Measurements from ENCODE around the gene RGSL1.
"Not testable (repeated sequence)": the region's sequence is repeated elsewhere in the genome, so short reads cannot be mapped to it uniquely, and the experiment has no call there.

The RGSL1 gene

DNA sequence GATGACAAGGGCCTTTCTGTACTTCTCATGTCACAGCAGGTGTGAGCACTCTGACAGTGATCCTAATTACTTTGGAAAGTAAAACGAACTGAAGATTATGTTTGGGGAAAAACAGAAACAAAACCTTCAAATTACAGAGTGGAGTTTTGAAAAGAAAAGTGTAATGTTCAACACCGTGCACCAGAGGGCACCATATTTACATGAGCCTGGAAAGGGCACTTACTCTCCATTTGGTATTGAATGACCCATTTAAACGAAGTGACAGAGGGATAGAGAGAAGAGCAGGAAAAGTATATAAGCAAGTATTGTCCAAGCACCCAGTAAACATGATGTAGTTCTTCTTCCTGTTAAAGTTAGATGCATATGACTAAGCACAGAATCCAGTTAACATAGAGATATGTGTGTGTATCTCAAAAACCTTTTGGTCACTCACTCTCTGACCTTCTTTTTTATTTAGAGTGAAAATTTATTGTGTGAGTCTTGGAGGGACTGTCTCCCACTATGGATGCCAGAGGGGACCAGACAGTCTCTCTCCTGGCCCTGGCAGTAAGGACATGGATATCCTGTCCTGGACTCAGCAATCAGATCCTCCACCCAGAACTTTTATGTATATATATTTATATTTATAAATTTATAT, 3.8 kb upstream of the RGSL1 start:
- DNase-seq (ENCODE audit: low spot score) = peak; percentile 38

DNA sequence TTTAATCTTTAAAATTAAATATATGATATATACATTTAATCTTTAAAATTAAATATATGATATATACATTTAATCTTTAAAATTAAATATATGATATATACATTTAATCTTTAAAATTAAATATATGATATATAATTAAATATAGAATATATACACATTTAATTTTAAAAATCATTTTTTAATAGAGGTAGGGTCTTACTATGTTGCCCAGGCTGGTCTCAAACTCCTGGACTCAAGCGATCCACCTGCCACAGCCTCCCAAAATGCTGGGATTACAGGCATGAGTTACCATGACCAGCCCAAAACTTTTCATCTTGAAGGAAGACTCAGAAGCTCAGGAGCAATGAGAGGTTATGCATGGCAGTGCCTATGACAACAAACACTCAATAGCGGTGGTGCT, 2.8 kb upstream of the RGSL1 start:
- DNase-seq (ENCODE audit: low spot score) = not testable (repeated sequence)

DNA sequence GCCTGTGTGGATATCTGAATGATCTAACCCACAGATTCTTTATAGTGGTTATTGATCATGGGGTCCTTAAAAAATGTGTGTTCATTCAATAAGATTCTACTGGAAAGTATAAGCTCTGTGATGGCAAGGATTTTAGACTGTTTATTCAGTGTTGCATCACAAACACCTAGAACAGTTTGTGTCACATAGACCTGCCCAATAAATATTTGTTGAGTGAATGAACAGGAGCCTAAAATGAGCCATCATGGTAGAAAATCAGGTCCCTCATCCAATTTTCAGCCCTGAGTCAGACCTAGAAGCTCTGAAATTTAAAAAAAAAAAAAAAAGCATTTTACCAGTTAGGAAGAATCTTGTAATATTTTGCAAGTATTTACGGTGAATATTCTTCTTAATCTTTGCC, 2.3 kb upstream of the RGSL1 start:
- DNase-seq (ENCODE audit: low spot score) = no peak

DNA sequence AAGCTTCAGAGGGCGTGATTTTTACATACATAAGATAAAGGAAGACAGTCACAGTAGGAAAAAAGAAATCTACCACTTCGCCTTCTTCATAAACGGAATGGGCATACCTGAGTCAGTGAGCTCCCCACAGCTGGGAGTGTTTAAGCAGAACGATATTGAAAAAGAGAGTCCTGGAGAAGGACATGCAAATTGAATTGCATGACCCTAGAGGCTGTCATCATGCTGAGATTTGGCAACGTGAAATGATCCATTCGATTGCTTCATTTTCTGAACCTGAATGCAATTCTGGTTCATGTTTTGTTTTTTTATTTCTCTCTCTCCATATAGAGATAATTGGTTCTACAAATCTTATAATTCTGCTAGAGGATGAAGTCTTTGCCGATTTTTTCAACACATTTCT, 3.7 kb downstream of the RGSL1 start:
- DNase-seq (ENCODE audit: low spot score) = no peak

DNA sequence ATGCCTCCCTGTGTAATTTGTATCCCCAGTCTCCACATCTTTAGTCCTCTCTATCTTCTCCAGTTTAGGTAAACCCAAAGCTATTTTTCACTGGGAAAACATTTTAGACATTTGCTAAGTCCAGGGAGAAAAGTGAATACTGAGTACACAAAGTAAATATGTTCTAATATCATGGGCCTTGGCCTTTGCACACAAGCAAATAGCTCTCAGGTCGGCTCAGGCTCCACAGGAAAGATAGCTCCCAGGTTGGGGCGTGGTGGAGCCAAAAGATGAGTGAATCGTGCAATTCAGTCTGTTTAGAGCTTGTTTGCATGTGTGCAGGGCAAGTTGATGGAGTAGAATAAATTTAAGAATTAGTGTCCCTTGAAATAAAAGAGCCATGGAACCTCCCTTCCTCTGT, 7.9 kb downstream of the RGSL1 start:
- DNase-seq (ENCODE audit: low spot score) = no peak

DNA sequence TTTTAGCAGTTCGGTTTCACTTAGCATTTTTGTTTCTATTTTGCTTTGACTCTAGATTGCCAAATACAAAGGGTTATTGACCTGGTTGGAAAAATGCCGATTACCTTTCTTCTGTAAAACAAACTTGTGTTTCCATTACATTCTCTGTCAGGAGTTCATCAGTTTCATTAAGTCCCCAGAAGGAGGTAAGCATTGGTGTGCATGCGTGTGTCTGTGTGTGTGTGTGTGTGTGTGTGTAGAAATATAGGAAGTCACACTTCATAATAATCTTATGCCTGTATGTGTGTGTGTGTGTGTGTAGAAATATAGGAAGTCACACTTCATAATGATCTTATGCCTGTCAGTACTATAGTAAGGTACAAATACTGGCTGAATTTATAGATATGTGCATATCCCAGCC, 10.0 kb downstream of the RGSL1 start:
- no peak for DNase-seq (ENCODE audit: low spot score)

DNA sequence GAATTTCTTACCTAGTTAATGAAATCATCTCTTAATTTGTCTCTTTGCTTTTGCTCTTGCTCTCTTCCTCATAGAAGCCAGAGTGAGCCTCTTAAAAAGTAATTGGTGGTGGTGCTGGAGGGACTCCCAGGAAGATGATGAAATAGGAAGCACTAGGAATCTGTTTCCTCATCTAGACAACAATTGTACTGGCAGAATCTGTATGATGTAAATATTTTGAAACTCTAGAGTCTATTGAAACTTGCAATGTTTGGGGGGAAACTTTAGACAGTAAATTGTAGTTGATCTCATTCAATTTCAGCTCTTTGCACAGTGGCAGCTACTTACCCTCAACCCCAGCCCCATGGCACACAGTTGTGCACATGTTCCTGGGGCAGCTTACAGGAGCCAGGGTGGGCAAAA, 10.6 kb downstream of the RGSL1 start:
- no peak for DNase-seq (ENCODE audit: low spot score)

DNA sequence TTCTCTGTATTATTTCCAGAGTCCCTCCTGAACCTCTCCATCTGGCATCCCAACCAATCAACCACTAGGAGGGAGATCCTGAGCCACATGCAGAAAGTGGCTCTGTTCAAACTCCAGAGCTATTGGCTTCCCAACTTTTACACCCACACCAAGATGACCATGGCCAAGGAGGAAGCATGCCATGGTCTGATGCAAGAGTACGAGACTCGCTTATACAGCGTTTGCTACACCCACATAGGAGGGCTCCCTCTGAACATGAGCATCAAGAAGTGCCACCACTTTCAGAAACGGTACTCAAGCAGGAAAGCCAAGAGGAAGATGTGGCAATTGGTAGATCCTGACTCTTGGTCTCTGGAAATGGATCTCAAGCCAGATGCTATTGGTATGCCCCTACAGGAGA, 23.6 kb downstream of the RGSL1 start:
- DNase-seq (ENCODE audit: low spot score) = no peak

DNA sequence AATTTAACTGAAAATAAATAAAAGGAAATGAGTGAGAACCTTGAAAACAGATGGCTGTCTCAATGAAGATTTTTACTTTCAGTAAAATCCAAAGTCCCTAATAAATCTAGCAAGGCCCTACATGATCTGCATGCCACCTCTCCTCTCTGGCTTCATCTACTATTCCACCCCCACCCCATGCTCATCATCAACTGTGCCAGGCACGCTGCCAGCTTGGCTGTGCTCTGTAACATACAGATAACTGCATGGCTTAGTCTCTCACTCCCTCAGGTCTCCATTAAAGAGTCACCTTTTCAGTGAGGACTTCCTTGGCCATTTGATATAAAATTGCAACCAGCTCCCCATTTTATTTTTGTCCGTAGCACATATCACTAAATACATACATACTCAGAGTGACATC, 26.7 kb downstream of the RGSL1 start:
- DNase-seq (ENCODE audit: low spot score) = no peak

DNA sequence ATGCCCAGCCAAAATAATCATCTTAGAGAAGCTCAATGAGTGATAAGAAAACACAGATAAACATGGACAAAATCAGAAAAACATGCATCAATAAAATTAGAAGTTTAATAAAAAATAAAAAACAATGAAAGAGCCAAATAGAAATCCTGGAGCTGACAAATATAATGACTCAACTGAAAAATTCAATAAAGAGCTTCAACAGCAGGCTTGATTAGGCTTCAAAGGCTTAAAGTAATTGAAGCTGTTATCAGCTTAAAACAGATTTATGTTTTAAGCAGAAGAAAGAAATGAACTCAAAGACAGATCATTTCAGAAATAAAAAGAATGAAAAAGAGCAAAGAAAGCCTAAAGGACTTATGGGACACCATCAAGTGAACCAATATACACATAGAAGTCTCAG, 28.3 kb downstream of the RGSL1 start:
- DNase-seq (ENCODE audit: low spot score) = no peak

DNA sequence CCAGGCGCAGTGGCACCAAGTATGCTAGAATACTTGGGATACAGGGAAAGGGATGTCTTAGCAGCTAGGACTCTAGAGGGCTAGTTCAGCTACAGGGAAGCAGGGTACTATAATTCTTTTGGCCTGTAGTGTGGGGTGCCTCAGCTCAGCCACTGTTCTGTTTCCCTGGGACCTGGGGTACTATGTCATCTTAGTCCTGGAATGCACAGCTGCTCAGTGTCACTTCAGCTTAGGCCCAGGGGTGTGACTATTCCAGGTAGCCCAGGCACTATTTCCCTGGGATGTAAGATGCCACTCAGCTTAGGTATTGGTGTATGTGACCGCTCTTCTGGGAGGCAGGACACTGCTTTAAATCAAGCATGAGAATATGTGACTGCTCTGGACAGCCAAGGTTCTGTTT, 34.1 kb downstream of the RGSL1 start:
- no peak for DNase-seq (ENCODE audit: low spot score)

DNA sequence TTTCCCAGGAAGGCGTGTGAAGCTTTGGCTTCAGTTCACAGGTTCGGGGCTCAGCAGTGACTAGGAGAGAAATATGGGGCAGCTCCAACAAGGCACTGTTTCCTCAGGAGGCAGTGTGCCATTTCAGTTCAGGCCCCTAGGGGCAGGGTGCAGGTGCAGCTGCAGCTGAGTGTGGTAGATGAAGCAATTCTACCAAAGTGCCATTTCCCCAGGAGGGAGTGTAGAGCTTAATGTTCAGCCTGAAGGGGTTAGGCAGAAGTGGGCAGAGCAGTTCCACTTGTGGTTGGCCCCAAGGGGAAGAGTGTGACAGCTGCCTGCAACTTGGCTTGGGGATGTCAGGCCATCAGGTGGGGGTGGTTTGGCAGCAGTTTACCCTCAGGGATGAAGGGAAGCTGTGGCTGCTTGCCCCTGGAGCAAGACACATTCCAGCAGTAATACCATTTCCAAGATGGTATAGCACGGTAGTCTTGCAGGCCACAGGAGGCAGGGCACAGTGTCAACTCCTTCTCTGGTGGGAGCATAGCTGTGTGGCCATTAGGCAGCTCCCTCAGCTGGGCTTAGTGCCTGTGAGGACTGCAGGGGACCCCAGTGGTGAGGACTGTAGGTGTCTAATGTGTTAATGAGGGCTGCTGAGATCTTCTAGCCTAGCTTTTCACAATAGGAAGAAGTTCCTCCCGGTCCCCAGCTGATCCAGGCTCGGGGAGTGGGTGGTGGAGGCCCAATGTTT, 34.7 kb downstream of the RGSL1 start:
- DNase-seq (ENCODE audit: low spot score) = no peak

DNA sequence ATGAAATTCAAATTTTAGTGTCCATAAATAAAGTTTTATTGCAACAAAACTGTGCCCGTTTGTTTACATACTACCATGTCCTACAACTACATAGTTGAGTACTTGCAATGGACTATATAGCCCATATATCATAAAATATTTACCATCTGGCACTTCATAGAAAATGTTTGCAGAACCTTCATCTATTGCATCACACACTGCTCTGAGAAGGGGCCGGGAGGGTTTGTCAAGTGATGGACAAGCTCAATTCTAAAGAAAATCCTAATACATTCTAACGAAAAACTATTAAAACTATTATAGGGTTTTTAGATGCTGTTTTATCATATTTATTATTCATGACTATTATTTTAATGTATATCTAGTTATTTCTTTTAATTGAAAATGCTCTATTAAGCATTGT, 35.9 kb downstream of the RGSL1 start:
- no peak for DNase-seq (ENCODE audit: low spot score)

DNA sequence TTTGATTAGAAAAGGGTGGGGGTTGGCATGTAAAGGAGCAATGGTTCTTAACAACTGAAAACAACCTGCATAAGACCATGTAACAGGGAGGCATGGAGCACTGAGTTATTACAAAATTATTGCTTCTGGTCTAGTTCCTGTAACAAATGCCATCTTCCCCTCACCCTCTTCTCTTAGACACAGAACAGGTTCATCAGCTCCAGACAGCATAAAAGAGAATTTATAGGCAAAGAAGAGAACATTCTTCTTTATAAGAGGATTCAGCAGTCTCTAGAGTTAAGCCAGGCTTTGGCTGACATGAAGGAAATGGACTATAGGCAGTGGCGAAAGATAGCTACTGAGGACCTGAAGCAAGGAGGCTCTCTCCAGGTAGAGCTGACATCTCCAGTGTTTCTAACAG, 38.9 kb downstream of the RGSL1 start:
- no peak for DNase-seq (ENCODE audit: low spot score)

DNA sequence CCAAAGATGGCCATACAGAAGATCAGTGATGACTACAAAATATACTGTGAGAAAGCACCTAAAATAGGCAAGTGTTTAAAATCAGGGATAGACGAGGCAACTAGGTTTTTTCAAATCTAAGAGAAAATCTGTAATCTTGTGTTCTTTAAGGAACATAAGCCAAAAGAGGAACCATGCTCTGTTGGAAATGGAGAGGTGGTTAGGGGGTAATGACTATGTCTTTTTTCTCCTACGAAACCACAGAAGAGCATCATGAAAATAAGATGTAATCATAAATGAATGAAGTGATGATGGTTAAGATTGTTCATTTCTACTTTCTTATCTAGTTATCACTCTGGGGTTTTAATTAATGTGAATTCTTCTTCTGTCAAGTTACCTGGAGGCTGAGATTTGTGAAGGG, 43.1 kb downstream of the RGSL1 start:
- DNase-seq (ENCODE audit: low spot score) = no peak

DNA sequence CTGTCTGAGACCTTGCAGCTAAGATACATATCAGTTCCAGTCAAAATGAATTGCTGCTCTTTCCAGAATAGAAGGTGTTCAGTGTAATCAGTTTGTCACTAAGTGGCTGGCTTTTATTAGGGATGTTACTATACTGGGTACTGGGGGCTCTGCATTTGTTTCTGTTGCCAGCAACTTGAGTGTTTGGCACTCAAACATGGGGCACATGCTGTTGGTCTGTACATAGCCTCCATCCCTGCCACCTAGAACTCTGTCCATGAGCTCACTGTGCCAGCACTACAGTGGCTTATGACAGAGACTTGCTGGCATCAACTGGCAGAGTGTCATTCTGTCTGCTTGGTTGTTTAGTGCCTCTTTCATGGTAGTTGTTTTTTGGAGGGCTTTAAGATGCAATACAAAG, 45.1 kb downstream of the RGSL1 start:
- no peak for DNase-seq (ENCODE audit: low spot score)

DNA sequence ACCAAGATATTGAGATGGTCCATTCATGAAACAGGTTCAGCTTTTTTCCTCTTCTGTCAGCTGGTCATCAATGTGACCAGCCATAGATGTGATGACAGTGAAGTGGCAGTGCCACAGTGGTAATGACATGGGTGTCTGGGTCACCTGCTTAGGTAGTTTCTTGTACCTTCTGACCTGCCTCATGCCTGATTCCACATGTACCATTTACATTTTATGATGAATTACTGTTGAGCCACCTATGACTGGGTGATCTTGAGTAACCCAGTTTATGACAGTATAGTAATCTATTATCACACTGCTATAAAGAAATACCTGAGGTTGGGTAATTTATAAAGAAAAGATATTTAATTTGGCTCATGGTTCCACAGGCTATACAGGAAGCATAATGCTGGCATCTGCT, 45.7 kb downstream of the RGSL1 start:
- no peak for DNase-seq (ENCODE audit: low spot score)

DNA sequence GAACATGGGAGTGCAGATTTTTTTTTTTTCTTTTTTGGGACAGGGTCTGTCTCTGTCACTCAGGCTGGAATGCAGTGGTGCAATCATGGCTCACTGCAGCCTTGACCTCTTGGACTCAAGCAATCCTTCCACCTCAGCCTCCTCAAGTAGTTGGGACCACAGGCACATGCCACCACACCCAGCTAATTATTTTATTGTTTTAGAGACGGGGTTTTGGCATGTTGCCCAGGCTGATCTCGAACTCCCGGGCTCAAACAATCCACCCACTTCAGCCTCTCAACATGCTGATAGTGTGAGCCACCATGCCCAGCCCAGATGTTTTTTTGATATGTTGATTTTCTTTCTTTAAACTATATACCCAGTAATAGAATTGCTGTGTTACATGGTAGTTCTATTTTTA, 57.7 kb downstream of the RGSL1 start:
- no peak for DNase-seq (ENCODE audit: low spot score)

DNA sequence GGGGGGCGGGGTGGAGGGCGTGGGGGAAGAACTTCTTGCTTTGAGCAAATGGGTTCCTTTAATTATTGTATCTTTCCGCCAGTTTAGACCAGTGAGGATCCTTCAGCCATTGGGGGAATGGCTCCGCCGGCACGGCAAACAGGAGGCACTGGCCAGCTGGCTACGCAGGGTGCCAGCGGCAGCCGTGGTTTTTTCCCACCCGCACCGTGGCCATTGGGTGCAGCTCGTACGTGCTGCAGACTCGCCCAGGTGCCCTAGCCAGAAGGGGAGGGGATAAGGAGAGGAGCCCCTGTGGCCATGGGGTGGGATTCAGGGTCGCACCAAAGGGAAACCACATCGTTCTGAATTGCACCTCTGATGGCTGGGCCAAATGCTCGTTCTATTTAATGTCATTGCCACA, 65.6 kb downstream of the RGSL1 start:
- no peak for DNase-seq (ENCODE audit: low spot score)

DNA sequence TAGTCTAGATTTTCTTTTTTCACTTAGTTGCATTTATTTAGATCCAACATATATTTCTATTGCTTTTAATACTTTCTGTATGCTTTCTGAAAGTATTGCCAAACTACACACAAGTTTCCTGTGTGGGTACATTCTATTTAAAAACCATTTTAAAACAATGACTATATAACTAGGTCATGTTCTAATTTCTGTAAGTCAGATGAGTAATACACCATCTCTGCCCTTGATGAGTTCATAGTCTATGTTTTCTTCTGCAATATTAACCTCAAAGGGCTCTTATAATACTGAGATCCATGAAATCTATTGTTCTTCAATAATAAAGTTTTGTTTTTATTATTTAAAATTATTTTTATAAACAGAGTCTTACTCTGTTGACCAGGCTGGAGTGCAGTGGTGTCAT, 70.8 kb downstream of the RGSL1 start:
- DNase-seq (ENCODE audit: low spot score) = peak; percentile 10

DNA sequence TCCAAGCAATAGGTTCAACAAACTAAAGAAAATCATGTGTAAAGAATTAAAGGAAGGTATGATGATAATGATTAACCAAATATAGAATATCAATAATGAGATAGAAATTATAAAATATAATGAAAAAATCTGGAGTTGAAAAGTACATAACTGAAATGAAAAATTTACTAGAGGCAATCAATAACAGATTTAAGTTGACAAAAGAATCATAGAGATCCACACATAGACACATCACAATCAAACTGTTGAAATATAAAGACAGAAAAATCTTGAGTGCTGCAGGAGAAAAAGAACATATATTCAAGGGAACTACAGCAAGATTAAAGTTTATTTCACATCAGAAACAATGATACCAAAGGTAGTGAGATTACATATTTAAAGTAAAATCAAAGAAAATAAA, 75.4 kb downstream of the RGSL1 start:
- no peak for DNase-seq (ENCODE audit: low spot score)

DNA sequence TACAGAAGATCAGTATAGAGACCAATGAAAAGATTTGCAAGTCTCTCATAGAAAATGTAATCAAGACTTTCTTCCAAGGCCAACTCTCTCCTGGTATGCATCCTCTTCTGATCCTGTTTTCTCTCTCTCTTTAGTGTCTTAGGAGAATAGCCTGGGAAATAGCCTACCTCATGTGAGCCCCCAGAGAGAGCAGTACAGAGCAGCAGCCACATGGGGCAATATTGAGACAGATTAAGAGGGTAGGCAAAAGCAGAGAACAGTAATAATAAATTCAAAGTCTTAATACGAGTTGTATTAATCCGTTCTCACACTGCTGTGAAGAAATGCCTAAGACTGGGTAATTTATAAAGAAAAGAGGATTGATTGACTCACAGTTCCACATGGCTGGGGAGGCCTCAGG, 77.7 kb downstream of the RGSL1 start:
- no peak for DNase-seq (ENCODE audit: low spot score)

DNA sequence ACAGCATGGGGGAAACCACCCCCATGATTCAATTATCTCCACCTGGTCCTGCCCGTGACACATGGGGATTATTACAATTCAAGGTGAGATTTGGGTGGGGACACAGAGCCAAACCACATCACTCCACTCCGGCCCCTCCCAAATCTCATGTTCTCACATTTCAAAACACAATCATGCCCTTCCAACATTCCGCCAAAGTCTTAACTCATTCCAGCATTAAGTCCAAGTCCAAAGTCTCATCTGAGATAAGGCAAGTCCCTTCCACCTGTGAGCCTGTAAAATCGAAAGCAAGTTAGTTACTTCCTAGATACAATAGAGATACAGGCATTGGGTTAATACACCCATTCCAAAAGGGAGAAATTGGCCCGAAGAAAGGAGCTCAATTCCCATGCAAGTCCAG, 78.3 kb downstream of the RGSL1 start:
- DNase-seq (ENCODE audit: low spot score) = not testable (repeated sequence)

DNA sequence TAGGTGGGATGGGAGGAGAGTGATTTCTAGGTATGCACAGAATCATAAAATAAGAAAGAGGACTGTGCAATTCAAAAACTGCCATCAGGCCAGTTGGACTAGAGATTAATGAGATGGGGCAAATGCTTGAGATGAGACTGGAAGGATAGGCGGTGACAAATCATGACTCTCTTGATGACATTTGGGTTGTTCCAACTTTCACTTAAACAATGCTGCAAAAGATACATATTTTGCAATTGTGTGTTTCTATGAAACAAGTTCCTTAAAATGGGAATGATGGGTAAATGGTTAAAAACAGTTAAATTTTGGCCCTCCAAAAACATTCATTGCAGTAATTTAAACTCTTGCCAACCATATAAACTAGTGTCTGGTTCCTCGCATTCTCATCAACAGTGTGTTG, 84.0 kb downstream of the RGSL1 start:
- no peak for DNase-seq (ENCODE audit: low spot score)
